Right ventricle myocardium inferior (tissue), 1 donor: ENCODE data around the gene ACLY. TPM values are rescaled to one million over a fixed set of nuclear protein-coding genes. Genes with fewer than 3 reads are reported as not detected.
"Not testable (repeated sequence)": the region's sequence is repeated elsewhere in the genome, so short reads cannot be mapped to it uniquely, and the experiment has no call there.

Experiments
- ATAC-seq: fragments of 200-7000 bp; cut with Tn5 transposase; one replicate; pipeline ENCODE4 v1.9.1; 2020; ENCODE audit warnings: mild to moderate bottlenecking, moderate library complexity
- DNase-seq: peaks from one replicate; pipeline ENCODE4 v3.0.0; 2021; ENCODE audit errors: missing footprints
- intact Hi-C: fragments of 100-400 bp; cut with DNase I; formaldehyde crosslinking; loops from one replicate; pipeline ENCODE4 v1.11.0; 2022
- total RNA-seq: library from RNA; stranded (reverse); fragmentation: NEBNext Ultra II Directional; extraction: Animal tissue kit (Norgen Biotek cat#: 25700); gene quantifications from one replicate; pipeline ENCODE4 v1.2.1, GENCODE V29; 2021
- donor health status: DM: no; HTN: yes; CAD: no; lungs with severe emphysema.

The ACLY gene
- total RNA-seq, 1 donor from 2014 or later: 32.3 TPM

GRCh38 chr17:41942626-41943373, 24.0 kb upstream of the ACLY start:
- ATAC-seq: no peak
- no peak for DNase-seq
- intact Hi-C loops: no loop called here

- intact Hi-C loops: no loop called here
- ATAC-seq (no peak), DNase-seq (no peak)
Measured at GRCh38 chr17:41941168-41941567, 22.4 kb upstream of the ACLY start.

- no peak for ATAC-seq
- intact Hi-C loops: no loop called here
- DNase-seq: no peak
Measured at GRCh38 chr17:41939693-41940090, 20.9 kb upstream of the ACLY start.

GRCh38 chr17:41939044-41939692, 20.4 kb upstream of the ACLY start:
- DNase-seq (no peak), ATAC-seq (no peak)
- intact Hi-C loops: no loop called here

- DNase-seq (peak; percentile 75), ATAC-seq (peak; percentile 86)
- intact Hi-C loops: no loop called here
Measured at GRCh38 chr17:41937970-41938954, 19.5 kb upstream of the ACLY start.

GRCh38 chr17:41935641-41936040, 16.9 kb upstream of the ACLY start:
- DNase-seq (no peak), ATAC-seq (no peak)
- intact Hi-C loops: no loop called here

- DNase-seq (no peak), ATAC-seq (no peak)
- intact Hi-C loops: no loop called here
Measured at GRCh38 chr17:41932816-41933389, 14.2 kb upstream of the ACLY start.

GRCh38 chr17:41931715-41932114, 13.0 kb upstream of the ACLY start:
- not testable (repeated sequence) for ATAC-seq

GRCh38 chr17:41930833-41931156, 12.0 kb upstream of the ACLY start:
- ATAC-seq, DNase-seq, intact Hi-C loops: not testable (repeated sequence)

More at GRCh38 chr17:41931715-41932114, 13.0 kb upstream of the ACLY start:
- intact Hi-C loops, DNase-seq: not testable (repeated sequence)

- DNase-seq (peak; percentile 99), ATAC-seq (peak; percentile 99)
- intact Hi-C loops: no loop called here
Measured at GRCh38 chr17:41930009-41930832, 11.5 kb upstream of the ACLY start, which contains the start of gene ODAD4. ODAD4 (plus strand) TSS chr17:41930617; CDS start chr17:41930724, 107 bp downstream.

- no peak for DNase-seq
- intact Hi-C loops: no loop called here
- no peak for ATAC-seq
Measured at GRCh38 chr17:41928693-41929251, 10.0 kb upstream of the ACLY start.

- ATAC-seq (no peak), DNase-seq (no peak)
- intact Hi-C loops: no loop called here
Measured at GRCh38 chr17:41925991-41926590, 7.3 kb upstream of the ACLY start.

- DNase-seq (no peak), ATAC-seq (no peak)
- intact Hi-C loops: no loop called here
Measured at GRCh38 chr17:41920580-41920955, 1.8 kb upstream of the ACLY start.

- intact Hi-C loops: no loop called here
- DNase-seq (no peak), ATAC-seq (no peak)
Measured at GRCh38 chr17:41919840-41920579, 1.3 kb upstream of the ACLY start.

GRCh38 chr17:41919165-41919817, 540 bp upstream of the ACLY start:
- DNase-seq (no peak), ATAC-seq (peak; percentile 46)
- intact Hi-C loops: no loop called here

GRCh38 chr17:41917679-41918313, 955 bp downstream of the ACLY start:
- DNase-seq (peak; percentile 88), ATAC-seq (peak; percentile 24)
- intact Hi-C loops: no loop called here
